ENCODE data around the gene TNIK.
"Not testable (repeated sequence)": the region's sequence is repeated elsewhere in the genome, so short reads cannot be mapped to it uniquely, and the experiment has no call there.

TNIK gene

DNA sequence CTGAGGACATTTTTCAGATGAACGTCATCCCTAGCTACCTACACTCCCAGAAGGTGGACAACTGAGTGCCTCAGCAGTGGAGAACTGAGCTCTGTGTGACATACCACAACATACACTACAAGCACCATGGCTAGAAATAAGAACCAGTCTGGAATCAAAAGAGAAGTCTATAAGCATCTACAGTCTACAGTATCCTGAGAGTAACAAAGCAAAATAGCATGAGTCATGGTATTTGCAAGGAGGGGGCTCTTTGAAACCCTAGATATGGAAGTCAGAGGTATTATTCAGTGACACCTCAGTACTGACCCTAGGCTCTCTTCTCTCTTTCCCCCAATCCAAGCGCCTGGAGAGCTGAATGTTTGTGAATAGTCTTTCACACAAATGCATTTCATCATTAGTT is 87.5 kb downstream of the TNIK start:
- Histone ChIP-seq H3K9me3 (no peaks in the 10 kb centered on the region), H3K4me1 (peaks cover 28% of the 10 kb centered on the region), H3K36me3 (no peaks in the 10 kb centered on the region), H3K27me3 (no peaks in the 10 kb centered on the region), H3K4me3 (ENCODE audit: low read depth, low read length) (no peak overlapping the region)
- DNase-seq = no peak
- TF ChIP-seq, protein P1, sequence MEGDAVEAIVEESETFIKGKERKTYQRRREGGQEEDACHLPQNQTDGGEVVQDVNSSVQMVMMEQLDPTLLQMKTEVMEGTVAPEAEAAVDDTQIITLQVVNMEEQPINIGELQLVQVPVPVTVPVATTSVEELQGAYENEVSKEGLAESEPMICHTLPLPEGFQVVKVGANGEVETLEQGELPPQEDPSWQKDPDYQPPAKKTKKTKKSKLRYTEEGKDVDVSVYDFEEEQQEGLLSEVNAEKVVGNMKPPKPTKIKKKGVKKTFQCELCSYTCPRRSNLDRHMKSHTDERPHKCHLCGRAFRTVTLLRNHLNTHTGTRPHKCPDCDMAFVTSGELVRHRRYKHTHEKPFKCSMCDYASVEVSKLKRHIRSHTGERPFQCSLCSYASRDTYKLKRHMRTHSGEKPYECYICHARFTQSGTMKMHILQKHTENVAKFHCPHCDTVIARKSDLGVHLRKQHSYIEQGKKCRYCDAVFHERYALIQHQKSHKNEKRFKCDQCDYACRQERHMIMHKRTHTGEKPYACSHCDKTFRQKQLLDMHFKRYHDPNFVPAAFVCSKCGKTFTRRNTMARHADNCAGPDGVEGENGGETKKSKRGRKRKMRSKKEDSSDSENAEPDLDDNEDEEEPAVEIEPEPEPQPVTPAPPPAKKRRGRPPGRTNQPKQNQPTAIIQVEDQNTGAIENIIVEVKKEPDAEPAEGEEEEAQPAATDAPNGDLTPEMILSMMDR (IDR thresholded peaks at IDR 0.05; ENCODE audit: low read depth, low read length) = no peak

DNA sequence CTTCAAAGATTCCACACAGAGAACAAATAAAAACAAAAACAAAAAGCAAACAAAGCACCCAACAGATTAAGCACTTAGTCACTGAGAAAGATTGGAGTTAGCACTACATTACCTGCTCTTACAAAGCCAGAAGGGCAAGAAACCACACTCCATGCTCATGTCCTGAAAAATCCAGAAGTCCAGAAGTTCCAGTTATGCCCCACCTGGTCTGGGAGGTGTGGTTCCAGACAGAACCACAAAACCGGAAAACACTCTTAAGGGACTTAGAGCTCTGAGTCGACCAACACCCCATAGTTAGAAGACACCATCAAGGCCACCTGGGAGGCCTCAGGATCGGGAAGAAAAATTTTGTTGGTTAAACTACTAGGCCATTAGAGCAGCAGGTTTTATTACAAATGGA is 88.9 kb downstream of the TNIK start:
- TF ChIP-seq, protein P1 (IDR thresholded peaks at IDR 0.05; ENCODE audit: low read depth, low read length) = no peak
- no peak for DNase-seq

DNA sequence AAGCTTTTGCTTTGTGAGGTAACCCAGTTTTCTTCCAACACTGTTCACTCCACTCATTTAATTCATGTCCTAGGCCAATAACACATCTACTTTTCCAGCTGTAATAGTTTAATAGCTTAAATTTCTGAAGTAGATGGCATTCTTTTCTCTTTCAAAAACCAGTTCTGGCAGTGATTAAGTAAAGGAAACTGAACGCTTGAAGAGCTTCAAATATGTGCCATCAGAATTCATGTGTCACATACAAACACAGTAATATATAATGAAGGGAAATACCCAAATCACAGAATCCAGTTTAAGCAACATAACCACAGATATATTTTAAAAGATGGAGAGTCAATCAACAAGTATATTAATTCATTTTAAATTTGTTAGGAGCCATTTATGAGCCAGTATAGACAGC is 91.0 kb downstream of the TNIK start:
- TF ChIP-seq, protein P1 (IDR thresholded peaks at IDR 0.05; ENCODE audit: low read depth, low read length) = no peak
- H3K4me3 ChIP-seq (ENCODE audit: low read depth, low read length) = no peak overlapping the region
- no peak for DNase-seq
- no peaks in the 10 kb centered on the region for H3K9me3 ChIP-seq
- H3K4me1 ChIP-seq = peaks cover 36% of the 10 kb centered on the region
- H3K27me3 ChIP-seq = no peaks in the 10 kb centered on the region
- no peaks in the 10 kb centered on the region for H3K36me3 ChIP-seq

More for the DNA sequence above, 88.9 kb downstream of the TNIK start:
- no peaks in the 10 kb centered on the region for H3K27me3 ChIP-seq
- no peaks in the 10 kb centered on the region for H3K9me3 ChIP-seq
- H3K4me1 ChIP-seq = peaks cover 31% of the 10 kb centered on the region
- no peak overlapping the region for H3K4me3 ChIP-seq (ENCODE audit: low read depth, low read length)
- H3K36me3 ChIP-seq = no peaks in the 10 kb centered on the region

DNA sequence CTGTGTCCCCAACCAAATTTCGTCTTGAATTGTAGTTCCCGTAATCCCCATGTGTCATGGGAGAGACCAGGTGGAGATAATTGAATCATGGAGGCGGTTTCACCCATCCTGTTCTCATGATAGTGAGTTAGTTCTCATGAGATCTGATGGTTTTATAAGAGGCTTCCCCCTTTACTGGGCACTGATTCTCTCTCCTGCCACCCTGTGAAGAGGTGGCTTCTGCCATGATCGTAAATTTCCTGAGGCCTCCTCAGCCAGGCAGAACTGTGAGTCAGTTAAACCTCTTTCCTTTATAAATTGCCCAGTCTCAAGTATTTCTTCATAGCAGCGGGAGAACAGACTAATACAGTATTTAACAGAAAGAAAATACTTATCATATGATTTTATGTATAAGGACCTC is 93.5 kb downstream of the TNIK start:
- H3K36me3 ChIP-seq; H3K27me3 ChIP-seq; H3K4me3 ChIP-seq (ENCODE audit: low read depth, low read length); H3K9me3 ChIP-seq; DNase-seq: not testable (repeated sequence)
- H3K4me1 ChIP-seq = peaks cover 49% of the 10 kb centered on the region

DNA sequence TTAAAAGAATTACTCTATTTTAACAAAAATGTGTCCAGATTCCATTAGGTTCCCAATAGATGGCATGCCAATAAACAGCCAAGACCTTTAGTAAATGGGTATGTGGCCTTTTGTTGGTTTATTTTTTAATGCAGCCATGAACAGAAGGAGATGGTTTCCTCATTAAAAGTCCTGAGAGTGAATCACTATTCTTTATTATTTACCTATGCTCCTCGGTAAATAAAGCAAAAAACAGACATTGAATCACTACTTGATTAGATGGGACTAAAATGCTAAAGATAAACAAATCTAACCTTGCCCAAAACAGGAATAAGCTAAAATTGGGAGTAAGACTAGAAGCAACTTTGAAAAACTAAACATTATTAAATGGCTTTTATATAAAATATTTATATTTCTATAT is 94.2 kb downstream of the TNIK start:
- TF ChIP-seq, protein P1 (IDR thresholded peaks at IDR 0.05; ENCODE audit: low read depth, low read length) = no peak
- H3K36me3 ChIP-seq = no peaks in the 10 kb centered on the region

DNA sequence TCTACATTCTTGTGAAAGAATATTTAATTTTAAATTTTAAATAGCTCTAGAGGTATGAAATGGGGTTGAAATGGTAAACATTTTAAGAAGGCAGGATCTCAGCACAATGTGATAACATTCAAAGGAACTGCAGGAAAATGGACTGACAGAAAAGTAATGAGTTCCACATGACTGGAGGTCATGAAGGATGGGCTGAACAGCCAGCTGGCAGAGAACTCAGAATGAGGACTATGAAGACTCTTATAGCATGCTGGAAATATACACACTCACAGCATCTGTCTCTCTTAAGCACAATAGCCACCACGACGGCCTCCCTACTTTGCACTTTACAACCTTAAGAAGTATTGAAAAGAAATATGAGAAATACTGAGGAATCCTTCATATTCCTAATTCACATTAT is 94.7 kb downstream of the TNIK start:
- Histone ChIP-seq H3K4me3 (ENCODE audit: low read depth, low read length) (no peak overlapping the region), H3K4me1 (peaks cover 49% of the 10 kb centered on the region), H3K36me3 (no peaks in the 10 kb centered on the region), H3K9me3 (no peaks in the 10 kb centered on the region), H3K27me3 (no peaks in the 10 kb centered on the region)
- DNase-seq = no peak
- TF ChIP-seq, protein P1 (IDR thresholded peaks at IDR 0.05; ENCODE audit: low read depth, low read length) = no peak

More for the DNA sequence above, 94.2 kb downstream of the TNIK start:
- Histone ChIP-seq H3K27me3 (no peaks in the 10 kb centered on the region), H3K4me3 (ENCODE audit: low read depth, low read length) (no peak overlapping the region), H3K9me3 (no peaks in the 10 kb centered on the region), H3K4me1 (peaks cover 49% of the 10 kb centered on the region)
- no peak for DNase-seq

DNA sequence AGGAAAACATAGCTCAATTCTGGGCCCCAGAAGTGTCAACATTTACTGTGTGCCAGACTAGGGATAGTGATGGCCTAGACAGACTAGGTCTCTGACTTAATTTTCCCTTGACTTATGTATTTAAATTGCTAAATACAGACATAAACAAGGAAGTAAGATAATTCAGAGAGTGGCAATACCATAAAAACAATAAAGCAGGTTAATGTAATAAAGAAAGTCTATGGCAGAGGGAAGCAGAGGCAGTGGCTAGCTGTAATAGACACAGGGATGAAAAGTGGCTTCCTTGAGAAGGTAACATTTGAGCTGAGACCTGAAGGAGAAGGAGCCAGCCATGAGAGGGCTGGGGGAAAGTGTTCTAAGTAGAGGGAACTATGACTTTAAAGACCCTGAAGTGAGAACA is 95.7 kb downstream of the TNIK start:
- peaks cover 49% of the 10 kb centered on the region for H3K4me1 ChIP-seq
- TF ChIP-seq, protein P1 (IDR thresholded peaks at IDR 0.05; ENCODE audit: low read depth, low read length) = no peak
- DNase-seq = no peak
- no peaks in the 10 kb centered on the region for H3K27me3 ChIP-seq
- no peaks in the 10 kb centered on the region for H3K9me3 ChIP-seq
- no peaks in the 10 kb centered on the region for H3K36me3 ChIP-seq
- H3K4me3 ChIP-seq (ENCODE audit: low read depth, low read length) = no peak overlapping the region
